ENCODE results near the gene SEC61A2. TPM values are rescaled to one million over a fixed set of nuclear protein-coding genes. Genes with fewer than 3 reads are reported as not detected.

SEC61A2 gene
- 66.3 and 66.9 TPM in 2 replicates for total RNA-seq (2013; cell fraction: nucleolus; rRNA removed)
- total RNA-seq (2014; rRNA removed) (5.9 and 9.4 TPM in 2 replicates), total RNA-seq (2014; rRNA removed; fragmentation: Illumina TruSeq; extraction: Trizol) (7.2 and 7.4 TPM in 2 replicates), total RNA-seq (2021) (8.3 and 9.5 TPM in 2 replicates), polyA plus RNA-seq (2011; rRNA removed) (36.2 and 38.8 TPM in 2 replicates), polyA plus RNA-seq (2014; fragmentation: Illumina TruSeq; extraction: Trizol) (9.9 and 14.9 TPM in 2 replicates), polyA plus RNA-seq (2014; fragmentation: Nextera tagmentation; extraction: Ambion mirVana) (1 to 10 TPM; 3.0 to 3.7 TPM), polyA plus RNA-seq (2014; rRNA removed) (11.5 and 13.5 TPM in 2 replicates), polyA plus RNA-seq (2016; fragmentation: Nextera tagmentation; extraction: Ambion mirVana) (1 to 10 TPM; 8.5 to 8.7 TPM), polyA minus RNA-seq (2011; rRNA and poly(A)+ RNA removed) (18.1 and 18.5 TPM in 2 replicates), Bru-seq, nascent RNA (percentile 85 among the genes with signal in this experiment), BruChase-seq, experiment 1, labeled RNA remaining after a 6-hour chase (percentile 91 among the genes with signal in this experiment), BruChase-seq, experiment 2, labeled RNA remaining after a 2-hour chase (percentile 93 among the genes with signal in this experiment)
- polyA plus RNA-seq (2011; ENCODE audit: low read depth), result 8.2 TPM
- polyA plus RNA-seq (2011; cell fraction: cytosol; rRNA removed), result 18.0 and 21.2 TPM in 2 replicates
- polyA plus RNA-seq (2011; cell fraction: nucleus; rRNA removed), result 75.0 and 83.6 TPM in 2 replicates
- 6.9 and 8.0 TPM in 2 replicates for polyA plus RNA-seq (2012)
- polyA minus RNA-seq (2011; cell fraction: cytosol; rRNA and poly(A)+ RNA removed), result 4.5 and 11.7 TPM in 2 replicates
- 22.5 and 23.2 TPM in 2 replicates for polyA minus RNA-seq (2011; cell fraction: nucleus; rRNA and poly(A)+ RNA removed)
- long read RNA-seq, experiment 1, partial matches to known transcripts, result 1 of 8 reads
- long read RNA-seq, experiment 1, other reads (novel, unspliced or antisense), result 3 of 8 reads
- long read RNA-seq, experiment 2, transcript SEC61A2-201 (12 exons, 1,893 nt), result major isoform, 13 of 31 reads
- long read RNA-seq, experiment 2, partial matches to known transcripts, result 5 of 31 reads
- long read RNA-seq, experiment 2, other reads (novel, unspliced or antisense), result 13 of 31 reads

GRCh38 chr10:12129222-12130111, at the start of gene SEC61A2:
TSS of gene SEC61A2 (plus strand) at chr10:12129677. CDS start at chr10:12129788, 111 bp downstream.
- CTCF ChIA-PET, result interaction anchor here (1.0 to 2.6 kb wide), 6 partner anchors 51 to 143 kb away, joined by 3 to 10 read pairs (median 5); partner anchors contain the start of gene UPF2
- peak; percentile 93 for ATAC-seq
- peak; percentile 87 for FAIRE-seq
- TF ChIP-seq, protein P1, sequence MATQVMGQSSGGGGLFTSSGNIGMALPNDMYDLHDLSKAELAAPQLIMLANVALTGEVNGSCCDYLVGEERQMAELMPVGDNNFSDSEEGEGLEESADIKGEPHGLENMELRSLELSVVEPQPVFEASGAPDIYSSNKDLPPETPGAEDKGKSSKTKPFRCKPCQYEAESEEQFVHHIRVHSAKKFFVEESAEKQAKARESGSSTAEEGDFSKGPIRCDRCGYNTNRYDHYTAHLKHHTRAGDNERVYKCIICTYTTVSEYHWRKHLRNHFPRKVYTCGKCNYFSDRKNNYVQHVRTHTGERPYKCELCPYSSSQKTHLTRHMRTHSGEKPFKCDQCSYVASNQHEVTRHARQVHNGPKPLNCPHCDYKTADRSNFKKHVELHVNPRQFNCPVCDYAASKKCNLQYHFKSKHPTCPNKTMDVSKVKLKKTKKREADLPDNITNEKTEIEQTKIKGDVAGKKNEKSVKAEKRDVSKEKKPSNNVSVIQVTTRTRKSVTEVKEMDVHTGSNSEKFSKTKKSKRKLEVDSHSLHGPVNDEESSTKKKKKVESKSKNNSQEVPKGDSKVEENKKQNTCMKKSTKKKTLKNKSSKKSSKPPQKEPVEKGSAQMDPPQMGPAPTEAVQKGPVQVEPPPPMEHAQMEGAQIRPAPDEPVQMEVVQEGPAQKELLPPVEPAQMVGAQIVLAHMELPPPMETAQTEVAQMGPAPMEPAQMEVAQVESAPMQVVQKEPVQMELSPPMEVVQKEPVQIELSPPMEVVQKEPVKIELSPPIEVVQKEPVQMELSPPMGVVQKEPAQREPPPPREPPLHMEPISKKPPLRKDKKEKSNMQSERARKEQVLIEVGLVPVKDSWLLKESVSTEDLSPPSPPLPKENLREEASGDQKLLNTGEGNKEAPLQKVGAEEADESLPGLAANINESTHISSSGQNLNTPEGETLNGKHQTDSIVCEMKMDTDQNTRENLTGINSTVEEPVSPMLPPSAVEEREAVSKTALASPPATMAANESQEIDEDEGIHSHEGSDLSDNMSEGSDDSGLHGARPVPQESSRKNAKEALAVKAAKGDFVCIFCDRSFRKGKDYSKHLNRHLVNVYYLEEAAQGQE (IDR thresholded peaks at IDR 0.05; ENCODE audit: low read depth, low read length), result no peak
- TF ChIP-seq SKIL (IDR thresholded peaks at IDR 0.05; ENCODE audit: low read depth, poor library complexity, severe bottlenecking) (no peak), TCF12 (IDR thresholded peaks at IDR 0.05; ENCODE audit: low read depth, low read length) (no peak), KDM1A (IDR thresholded peaks at IDR 0.05; ENCODE audit: borderline replicate concordance) (no peak)
- TF ChIP-seq, protein P2, sequence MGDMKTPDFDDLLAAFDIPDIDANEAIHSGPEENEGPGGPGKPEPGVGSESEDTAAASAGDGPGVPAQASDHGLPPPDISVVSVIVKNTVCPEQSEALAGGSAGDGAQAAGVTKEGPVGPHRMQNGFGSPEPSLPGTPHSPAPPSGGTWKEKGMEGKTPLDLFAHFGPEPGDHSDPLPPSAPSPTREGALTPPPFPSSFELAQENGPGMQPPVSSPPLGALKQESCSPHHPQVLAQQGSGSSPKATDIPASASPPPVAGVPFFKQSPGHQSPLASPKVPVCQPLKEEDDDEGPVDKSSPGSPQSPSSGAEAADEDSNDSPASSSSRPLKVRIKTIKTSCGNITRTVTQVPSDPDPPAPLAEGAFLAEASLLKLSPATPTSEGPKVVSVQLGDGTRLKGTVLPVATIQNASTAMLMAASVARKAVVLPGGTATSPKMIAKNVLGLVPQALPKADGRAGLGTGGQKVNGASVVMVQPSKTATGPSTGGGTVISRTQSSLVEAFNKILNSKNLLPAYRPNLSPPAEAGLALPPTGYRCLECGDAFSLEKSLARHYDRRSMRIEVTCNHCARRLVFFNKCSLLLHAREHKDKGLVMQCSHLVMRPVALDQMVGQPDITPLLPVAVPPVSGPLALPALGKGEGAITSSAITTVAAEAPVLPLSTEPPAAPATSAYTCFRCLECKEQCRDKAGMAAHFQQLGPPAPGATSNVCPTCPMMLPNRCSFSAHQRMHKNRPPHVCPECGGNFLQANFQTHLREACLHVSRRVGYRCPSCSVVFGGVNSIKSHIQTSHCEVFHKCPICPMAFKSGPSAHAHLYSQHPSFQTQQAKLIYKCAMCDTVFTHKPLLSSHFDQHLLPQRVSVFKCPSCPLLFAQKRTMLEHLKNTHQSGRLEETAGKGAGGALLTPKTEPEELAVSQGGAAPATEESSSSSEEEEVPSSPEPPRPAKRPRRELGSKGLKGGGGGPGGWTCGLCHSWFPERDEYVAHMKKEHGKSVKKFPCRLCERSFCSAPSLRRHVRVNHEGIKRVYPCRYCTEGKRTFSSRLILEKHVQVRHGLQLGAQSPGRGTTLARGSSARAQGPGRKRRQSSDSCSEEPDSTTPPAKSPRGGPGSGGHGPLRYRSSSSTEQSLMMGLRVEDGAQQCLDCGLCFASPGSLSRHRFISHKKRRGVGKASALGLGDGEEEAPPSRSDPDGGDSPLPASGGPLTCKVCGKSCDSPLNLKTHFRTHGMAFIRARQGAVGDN (IDR thresholded peaks at IDR 0.05), result peak; percentile 83

More at GRCh38 chr10:12129222-12130111, at the start of gene SEC61A2:
- Histone ChIP-seq H3K4me3 (peak within 1 kb of the TSS; percentile 87), H3K36me3 (ENCODE audit: control insufficient read depth in 2 of 2, insufficient read depth in 2 of 2, low read length in 1 of 2) (no peaks in the 10 kb centered on the region), H3K79me2 (ENCODE audit: control insufficient read depth, insufficient read depth, low read length) (peaks cover 25% of the 10 kb centered on the region), H3K4me1 (ENCODE audit: control insufficient read depth, insufficient read depth, low read length) (no peaks in the 10 kb centered on the region), H3K27me3 (replicated peaks in 1 of 2; ENCODE audit: control insufficient read depth in 2 of 2, insufficient read depth in 2 of 2, low read length in 1 of 2) (no peaks in the 10 kb centered on the region), H4K20me1 (ENCODE audit: control insufficient read depth, insufficient read depth) (no peaks in the 10 kb centered on the region), H2AFZ (ENCODE audit: control insufficient read depth, low read depth, low read length) (peak within 1 kb of the TSS; percentile 94), H3K9me3 (replicated peaks; ENCODE audit: control insufficient read depth, insufficient read depth, low read length) (no peaks in the 10 kb centered on the region), H3K9ac (ENCODE audit: control insufficient read depth, insufficient read depth, low read length) (peak within 1 kb of the TSS; percentile 81), H3K4me2 (ENCODE audit: control insufficient read depth, insufficient read depth) (peak within 1 kb of the TSS; percentile 93), H3K27ac (ENCODE audit: control insufficient read depth, insufficient read depth) (peak within 1 kb of the TSS; percentile 85)
- peak; percentile 53 for DNase-seq (ENCODE audit: low read depth, low spot score)
- in situ Hi-C loops (cut with MboI) (no loop called here), intact Hi-C loops (cut with micrococcal nuclease; ENCODE audit: unreplicated experiment) (loop anchor here (5.0 kb wide), 1 partner anchor 68 kb away; the partner anchor contains the start of genes CDC123 and NUDT5)
- WGBS (ENCODE audit: insufficient coverage, insufficient replicate concordance, low lambda C conversion rate, missing lambda C conversion rate), result 1% methylated on average over 66 of the region's 108 CpGs
- SMC1A ChIA-PET (ENCODE audit: uncharacterized antibody, unreplicated experiment), result interaction anchor here (0.7 to 2.0 kb wide), 7 partner anchors 8 to 135 kb away, joined by 3 to 10 read pairs (median 4); partner anchors contain the start of genes CDC123 and NUDT5
- no TSS peak for BruUV-seq (replicated peaks)
- POLR2A ChIA-PET, result interaction anchor here (0.7 kb wide), 2 partner anchors 56 to 95 kb away, joined by 3 read pairs; no protein-coding TSS in a partner anchor
- RAD21 ChIA-PET (ENCODE audit: unreplicated experiment), result interaction anchor here (1.0 to 2.6 kb wide), 7 partner anchors 8 to 772 kb away, joined by 3 to 11 read pairs (median 4); partner anchors contain the start of gene UPF2
